Endothelial cell of umbilical vein (primary cell): Measurements from ENCODE around the gene TMEM164. TPM values are rescaled to one million over a fixed set of nuclear protein-coding genes. Genes with fewer than 3 reads are reported as not detected.

Experiments
- BruUV-seq: library from RNA; stranded (reverse); fragments of 400-500 nt; replicated peaks from 2 replicates; lab custom pipeline; 2021; lab: Mats Ljungman, UMichigan
- CTCF ChIA-PET: fragments of 300-600, 350-600 bp; sonication (Branson Sonifier 250); formaldehyde crosslinking; loops from one replicate; lab custom pipeline; 2021; ENCODE audit warnings: antibody characterized with exemption, inconsistent platforms; lab: Charles Lee
- POLR2A ChIA-PET: fragments of 300-600, 350-600 bp; sonication (Branson Sonifier 250); formaldehyde crosslinking; loops from one replicate; lab custom pipeline; 2021; ENCODE audit warnings: antibody characterized with exemption, inconsistent platforms; lab: Charles Lee
- DNase-seq: peaks from one replicate; pipeline ENCODE4 v3.0.0-alpha.2; 2011; ENCODE audit warnings: low read depth, low spot score
- FAIRE-seq: peaks from 2 replicates; lab custom pipeline; 2011; peaks lifted over from hg19 to GRCh38; lab: Jason Lieb, UNC
- H2AFZ ChIP-seq: 2 replicates; pipeline ENCODE4 v1.6.0; 2012; ENCODE audit warnings: low read depth, low read length, control low read depth, inconsistent platforms
- H3K27ac ChIP-seq: 2 replicates; pipeline ENCODE4 v1.5.1; 2011; ENCODE audit warnings: low read depth, mild to moderate bottlenecking, control low read depth, low read length, moderate library complexity; ENCODE audit not compliant: insufficient read depth
- H3K27me3 ChIP-seq, 2 experiments: 2 replicates each; pipeline versions ENCODE4 v1.6.0 to v1.6.1; 2011; ENCODE audit warnings: low read length in 2 of 2, mixed read lengths in 1 of 2; ENCODE audit not compliant: control insufficient read depth in 2 of 2, insufficient read depth in 2 of 2
- H3K36me3 ChIP-seq, 2 experiments: 2 replicates in 1 of 2; 3 replicates in 1 of 2; pipeline ENCODE4 v1.5.1; 2011; ENCODE audit warnings: low read length in 2 of 2, mild to moderate bottlenecking in 1 of 2, moderate library complexity in 1 of 2; ENCODE audit not compliant: control insufficient read depth in 2 of 2, insufficient read depth in 2 of 2; ENCODE audit errors: extremely low read depth in 1 of 2
- H3K4me1 ChIP-seq: 3 replicates; pipeline ENCODE4 v1.5.1; 2011; ENCODE audit warnings: mild to moderate bottlenecking, low read length; ENCODE audit not compliant: control insufficient read depth, insufficient read depth; ENCODE audit errors: extremely low read depth
- H3K4me2 ChIP-seq: 2 replicates; pipeline ENCODE4 v1.6.1; 2011; ENCODE audit warnings: low read length, control low read depth, mixed read lengths; ENCODE audit not compliant: insufficient read depth
- H3K4me3 ChIP-seq, 3 experiments: fragments of 200-600 bp in 1 of 3; sonication (generic), shearing (Covaris generic) in 1 of 3; replicated peaks in 1 of 3; 2 replicates each; pipeline ENCODE4 v1.5.1; 2011 to 2016; ENCODE audit warnings: control low read depth in 3 of 3, low read length in 3 of 3, mild to moderate bottlenecking in 2 of 3, inconsistent platforms in 1 of 3, low read depth in 1 of 3, moderate library complexity in 1 of 3; ENCODE audit not compliant: insufficient read depth in 1 of 3
- H3K79me2 ChIP-seq: 2 replicates; pipeline ENCODE4 v1.6.0; 2012; ENCODE audit warnings: low read length, inconsistent platforms; ENCODE audit not compliant: control insufficient read depth, insufficient read depth
- H3K9ac ChIP-seq: replicated peaks from 2 replicates; pipeline ENCODE3; 2011; ENCODE audit warnings: low read length, control low read depth; ENCODE audit not compliant: insufficient read depth; ENCODE audit errors: extremely low read depth
- H3K9me1 ChIP-seq: replicated peaks from 3 replicates; pipeline ENCODE4 v1.6.0; 2011; ENCODE audit warnings: mild to moderate bottlenecking, low read length; ENCODE audit not compliant: control insufficient read depth, insufficient read depth; ENCODE audit errors: extremely low read depth
- H3K9me3 ChIP-seq: replicated peaks from 2 replicates; pipeline ENCODE4 v1.5.1; 2012; ENCODE audit warnings: low read length, inconsistent platforms; ENCODE audit not compliant: control insufficient read depth, insufficient read depth
- H4K20me1 ChIP-seq: replicated peaks from 2 replicates; pipeline ENCODE3; 2011; ENCODE audit warnings: mild to moderate bottlenecking, low read length; ENCODE audit not compliant: control insufficient read depth, insufficient read depth; ENCODE audit errors: extremely low read depth
- CTCF ChIP-seq, 2 donors: IDR thresholded peaks; 1 replicate in 1 of 2; 2 replicates in 1 of 2; pipeline ENCODE4 v1.5.1; 2011; ENCODE audit warnings: low read length in 2 of 2, mild to moderate bottlenecking in 2 of 2, moderate library complexity in 2 of 2, control low read depth in 1 of 2, inconsistent platforms in 1 of 2, low read depth in 1 of 2; ENCODE audit not compliant: insufficient read depth in 1 of 2; ENCODE audit errors: extremely low read depth in 1 of 2
- EZH2 ChIP-seq: IDR thresholded peaks from 2 replicates; pipeline ENCODE4 v1.6.1; 2012; ENCODE audit warnings: borderline replicate concordance, low read depth, mild to moderate bottlenecking, moderate library complexity, low read length, inconsistent platforms; ENCODE audit not compliant: severe bottlenecking
- FOS ChIP-seq: IDR thresholded peaks from 2 replicates; pipeline ENCODE4 v1.6.1; 2011; ENCODE audit warnings: mild to moderate bottlenecking, low read length, moderate library complexity, borderline replicate concordance; ENCODE audit not compliant: insufficient read depth
- GATA2 ChIP-seq: IDR thresholded peaks from 2 replicates; pipeline ENCODE4 v1.7.0; 2011; ENCODE audit warnings: low read depth, mild to moderate bottlenecking, moderate library complexity, mixed read lengths, low read length; ENCODE audit not compliant: insufficient read length, insufficient read depth
- JUN ChIP-seq: IDR thresholded peaks from 2 replicates; pipeline ENCODE4 v1.6.1; 2011; ENCODE audit warnings: borderline replicate concordance, low read depth; ENCODE audit not compliant: insufficient read length, insufficient read depth
- MAX ChIP-seq: IDR thresholded peaks from 2 replicates; pipeline ENCODE4 v1.6.1; 2011; ENCODE audit not compliant: insufficient read depth, insufficient read length
- MYC ChIP-seq: IDR thresholded peaks from one replicate; pipeline ENCODE4 v1.6.1; 2011; ENCODE audit warnings: mild to moderate bottlenecking, low read depth, low read length
- POLR2A ChIP-seq: IDR thresholded peaks from 2 replicates; pipeline ENCODE4 v1.6.1; 2012; ENCODE audit warnings: low read depth, mild to moderate bottlenecking, control low read depth, low read length
- POLR2AphosphoS5 ChIP-seq: IDR thresholded peaks from 2 replicates; pipeline ENCODE4 v1.6.1; 2012; ENCODE audit warnings: low read depth, mild to moderate bottlenecking, control low read depth, low read length, moderate library complexity; ENCODE audit not compliant: insufficient read depth
- dilution Hi-C: fragments of 300-500 bp; cut with MboI; formaldehyde crosslinking; loops from one replicate; pipeline ENCODE4 v1.15.0; 2019; ENCODE audit warnings: low sequenced_read_pairs; ENCODE audit not compliant: extremely low pct_ligation_motif_present
- intact Hi-C: fragments of 100-400 bp; cut with micrococcal nuclease; formaldehyde crosslinking; loops from one replicate; pipeline ENCODE4 v1.10.0; 2022
- polyA plus RNA-seq, 4 experiments: library from polyadenylated mRNA; depleted of rRNA in 3 of 4; stranded (reverse) in 3 of 4; unstranded in 1 of 4; fragments of >200 nt; gene quantifications; 2 replicates each; pipeline versions ENCODE4 v1.2.1 to v1.2.3, GENCODE V29; 2011 to 2012; ENCODE audit warnings: missing spikeins in 1 of 4
- total RNA-seq: library from RNA; stranded (reverse); gene quantifications from 2 replicates; pipeline ENCODE4 v1.2.3, GENCODE V29; 2021

Gene TMEM164
- total and polyA plus RNA-seq, 2 donors (not counting 3 experiments of a cell fraction or from before 2014, with no cell fraction given), result 12.8 to 22.2 TPM

DNA sequence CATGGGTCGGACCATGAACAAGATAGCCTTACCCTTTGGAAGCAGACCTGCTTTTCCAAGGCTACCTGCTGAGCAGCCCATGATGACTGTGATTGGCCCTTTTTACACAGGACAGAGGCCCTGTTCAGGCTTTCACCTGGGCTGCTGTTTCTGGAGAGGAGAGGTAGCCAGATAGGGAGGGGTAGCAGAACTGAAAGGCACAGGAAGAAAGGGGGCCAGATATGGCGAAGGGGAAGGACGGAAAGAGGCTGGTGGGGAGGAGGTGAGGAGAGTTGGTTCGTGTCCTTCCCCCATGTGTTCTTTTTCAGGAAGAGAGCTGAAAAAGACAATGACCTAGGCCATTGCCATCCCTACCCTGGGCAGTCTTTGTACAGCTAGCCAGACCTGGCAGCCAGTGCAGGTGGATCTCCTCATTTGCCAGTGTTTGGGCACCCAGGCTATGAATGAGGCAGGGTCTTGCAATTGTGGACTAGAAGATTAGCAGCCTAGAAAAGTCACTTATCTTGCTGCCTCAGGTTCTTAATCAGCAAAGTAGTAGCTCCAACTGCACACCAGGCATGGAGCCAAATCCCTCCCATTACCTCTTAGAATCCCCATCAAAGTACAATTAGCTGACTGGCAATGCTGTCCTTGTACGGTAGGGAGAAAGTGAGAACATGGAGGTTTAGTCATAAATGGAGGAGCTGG is 175.4 kb downstream of the TMEM164 start:
- no peak overlapping the region for H3K27ac ChIP-seq
- no peak for DNase-seq
- H2AFZ ChIP-seq, result no peak overlapping the region
- no peak overlapping the region for H3K4me3 ChIP-seq
- FAIRE-seq, result no peak
- H3K27me3 ChIP-seq, result no peaks in the 10 kb centered on the region
- H3K4me2 ChIP-seq, result no peak overlapping the region
- H3K36me3 ChIP-seq, result no peaks in the 10 kb centered on the region
- ChIA-PET POLR2A (no interaction called here), CTCF (interaction anchor here (1.5 to 2.5 kb wide), 3 partner anchors 10 to 31 kb away, joined by 3 to 11 read pairs (median 4); no protein-coding TSS in a partner anchor)
- BruUV-seq, result no TSS peak
- peaks cover 3% of the 10 kb centered on the region for H3K4me1 ChIP-seq
- dilution Hi-C loops (no loop called here), intact Hi-C loops (no loop called here)
- no peaks in the 10 kb centered on the region for H4K20me1 ChIP-seq
- H3K79me2 ChIP-seq, result no peaks in the 10 kb centered on the region
- no peaks in the 10 kb centered on the region for H3K9me3 ChIP-seq
- H3K9ac ChIP-seq, result no peak overlapping the region
- no peak for TF ChIP-seq MAX
- TF ChIP-seq POLR2AphosphoS5, result no peak
- TF ChIP-seq POLR2A, result no peak
- no peak for TF ChIP-seq MYC
- TF ChIP-seq FOS, result no peak
- TF ChIP-seq JUN, result no peak
- TF ChIP-seq EZH2, result no peak
- no peak for TF ChIP-seq CTCF (IDR thresholded peaks at IDR 0.05; ENCODE audit: extremely low read depth in 1 of 2, insufficient read depth in 1 of 2, low read depth in 1 of 2, low read length in 2 of 2)
- no peak for TF ChIP-seq GATA2
- no peaks in the 10 kb centered on the region for H3K9me1 ChIP-seq
